OCI-LY7 (cell line): ENCODE data around the gene KLF3. TPM values are rescaled to one million over a fixed set of nuclear protein-coding genes. Genes with fewer than 3 reads are reported as not detected.

Source experiments
- BruUV-seq: library from RNA; stranded (reverse); fragments of 400-500 nt; replicated peaks from 2 replicates; lab custom pipeline; 2021; lab: Mats Ljungman, UMichigan
- CTCF ChIA-PET: fragments of 300-600 bp; sonication (Branson Sonifier 250); formaldehyde crosslinking; loops from one replicate; lab custom pipeline; 2022; ENCODE audit warnings: antibody characterized with exemption; ENCODE audit not compliant: unreplicated experiment; lab: Charles Lee
- POLR2A ChIA-PET: fragments of 300-600 bp; sonication (Branson Sonifier 250); formaldehyde crosslinking; loops from one replicate; lab custom pipeline; 2022; ENCODE audit warnings: antibody characterized with exemption; lab: Charles Lee
- DNase-seq: peaks from one replicate; pipeline ENCODE4 v3.0.0-alpha.2; 2015; ENCODE audit warnings: low spot score
- H2AFZ ChIP-seq: fragments of 200-600 bp; sonication (generic), shearing (Covaris generic); 2 replicates; pipeline ENCODE4 v1.6.1; 2014; ENCODE audit warnings: mild to moderate bottlenecking, antibody characterized with exemption, low read length, moderate library complexity
- H3K27ac ChIP-seq: fragments of 200-600 bp; sonication (generic); 2 replicates; pipeline ENCODE4 v1.5.1; 2014; ENCODE audit warnings: mixed run types, low read depth, mild to moderate bottlenecking, moderate library complexity, low read length, inconsistent platforms; ENCODE audit not compliant: poor library complexity, severe bottlenecking
- H3K36me3 ChIP-seq: fragments of 200-600 bp; sonication (generic); 2 replicates; pipeline ENCODE4 v1.6.1; 2014; ENCODE audit warnings: mild to moderate bottlenecking, antibody characterized with exemption, low read length, moderate library complexity, mixed read lengths; ENCODE audit not compliant: insufficient read depth
- H3K4me1 ChIP-seq: fragments of 200-600 bp; sonication (generic); 2 replicates; pipeline ENCODE4 v1.5.1; 2014; ENCODE audit warnings: mild to moderate bottlenecking, low read length; ENCODE audit not compliant: insufficient read depth, poor library complexity, severe bottlenecking
- H3K4me2 ChIP-seq: fragments of 200-600 bp; sonication (generic); 2 replicates; pipeline ENCODE4 v1.6.1; 2014; ENCODE audit warnings: mild to moderate bottlenecking, low read length
- H3K4me3 ChIP-seq: fragments of 200-600 bp; sonication (generic); 2 replicates; pipeline ENCODE4 v1.5.1; 2014; ENCODE audit warnings: mild to moderate bottlenecking, low read depth, low read length; ENCODE audit not compliant: poor library complexity, severe bottlenecking
- H3K79me2 ChIP-seq: fragments of 200-600 bp; sonication (generic); 2 replicates; pipeline ENCODE4 v1.6.1; 2016; ENCODE audit warnings: low read depth, mild to moderate bottlenecking, low read length, moderate library complexity, mixed read lengths; ENCODE audit not compliant: insufficient read depth
- H3K9me2 ChIP-seq: fragments of 200-600 bp; sonication (generic); 2 replicates; pipeline ENCODE4 v1.6.1; 2016; ENCODE audit warnings: mild to moderate bottlenecking, low read length, mixed read lengths; ENCODE audit not compliant: insufficient read depth
- H3K9me3 ChIP-seq: fragments of 200-600 bp; sonication (generic); 2 replicates; pipeline ENCODE4 v1.6.1; 2014; ENCODE audit warnings: mild to moderate bottlenecking, mixed run types, low read length, mixed read lengths
- H4K20me1 ChIP-seq: fragments of 200-600 bp; sonication (generic); 2 replicates; pipeline ENCODE4 v1.6.1; 2014; ENCODE audit warnings: mild to moderate bottlenecking, antibody characterized with exemption, low read length, moderate library complexity, mixed read lengths; ENCODE audit not compliant: insufficient read depth
- CTCF ChIP-seq: fragments of 200-600 bp; sonication (generic); conservative IDR thresholded peaks from 2 replicates; pipeline ENCODE4 v1.5.1; 2014; ENCODE audit warnings: mild to moderate bottlenecking, antibody characterized with exemption, low read length, moderate library complexity, mixed read lengths
- EZH2phosphoT487 ChIP-seq: fragments of 200-600 bp; sonication (generic); IDR thresholded peaks from 2 replicates; pipeline ENCODE4 v1.6.1; 2018; ENCODE audit warnings: low read depth, borderline replicate concordance, mild to moderate bottlenecking, mixed run types, antibody characterized with exemption, low read length, moderate library complexity, mixed read lengths
- intact Hi-C: fragments of 100-400 bp; cut with micrococcal nuclease; formaldehyde crosslinking; loops from one replicate; pipeline ENCODE4 v1.10.0; 2022; ENCODE audit not compliant: unreplicated experiment
- total RNA-seq, 2 experiments: library from RNA; depleted of rRNA in 1 of 2; stranded (reverse); fragments of >200 nt in 1 of 2; shearing (Covaris generic) in 1 of 2; gene quantifications; 2 replicates each; pipeline ENCODE4 v1.2.3, GENCODE V29; 2014 to 2022

The KLF3 gene
- total RNA-seq, 2 experiments from 2014 or later = 0.09 to 0.23 TPM

GRCh38 chr4:38620065-38620464 lies 43.9 kb upstream of the KLF3 start:
- no peaks in the 10 kb centered on the region for H3K79me2 ChIP-seq
- no TSS peak for BruUV-seq
- H3K9me3 ChIP-seq = no peaks in the 10 kb centered on the region
- no peak overlapping the region for H3K4me2 ChIP-seq
- no peak for TF ChIP-seq CTCF
- TF ChIP-seq EZH2phosphoT487 = no peak
- no peak overlapping the region for H3K4me3 ChIP-seq
- H3K27ac ChIP-seq = no peak overlapping the region
- no peaks in the 10 kb centered on the region for H3K36me3 ChIP-seq
- intact Hi-C loops = no loop called here
- H2AFZ ChIP-seq = no peak overlapping the region
- H4K20me1 ChIP-seq = no peaks in the 10 kb centered on the region
- no peaks in the 10 kb centered on the region for H3K9me2 ChIP-seq
- DNase-seq = no peak
- CTCF ChIA-PET = no interaction called here
- H3K4me1 ChIP-seq = no peaks in the 10 kb centered on the region
- POLR2A ChIA-PET = no interaction called here

DNA sequence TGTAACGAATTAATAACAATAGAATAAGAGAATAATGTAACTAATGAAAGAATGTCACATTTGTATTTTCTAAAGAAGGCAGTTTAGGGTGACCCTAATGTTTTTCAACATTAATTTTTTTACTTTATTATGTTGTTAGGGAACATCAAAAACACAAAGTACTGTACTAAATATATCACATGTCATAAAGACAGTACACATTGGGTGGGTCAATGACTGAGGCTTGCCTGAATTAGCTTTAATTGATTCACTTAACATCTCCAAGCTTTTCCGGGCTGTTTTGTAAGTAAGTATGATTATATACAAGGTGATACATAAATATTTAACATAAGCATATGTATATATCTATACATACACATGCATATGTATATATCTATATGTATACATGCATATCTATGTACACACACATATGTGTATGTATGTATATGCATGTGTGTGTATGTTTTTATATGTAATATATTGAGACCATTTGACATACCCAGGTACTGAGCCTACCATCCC lies 43.4 kb upstream of the KLF3 start:
- POLR2A ChIA-PET = interaction anchor here (0.5 kb wide), 1 partner anchor 57 kb away, joined by 3 read pairs; no protein-coding TSS in a partner anchor
- no peak overlapping the region for H3K4me2 ChIP-seq
- no TSS peak for BruUV-seq

More for the DNA sequence above, 43.4 kb upstream of the KLF3 start:
- no peak for DNase-seq
- Histone ChIP-seq H3K9me2 (no peaks in the 10 kb centered on the region), H3K27ac (no peak overlapping the region), H3K4me1 (no peaks in the 10 kb centered on the region), H3K9me3 (no peaks in the 10 kb centered on the region), H3K79me2 (no peaks in the 10 kb centered on the region), H4K20me1 (no peaks in the 10 kb centered on the region), H3K36me3 (no peaks in the 10 kb centered on the region), H2AFZ (no peak overlapping the region), H3K4me3 (no peak overlapping the region)
- intact Hi-C loops = no loop called here
- CTCF ChIA-PET = no interaction called here
- TF ChIP-seq CTCF = no peak
- TF ChIP-seq EZH2phosphoT487 = no peak
